Measurements from ENCODE around the gene CCDC142.

The CCDC142 gene

GRCh38 chr2:74496997-74497776 is 14.4 kb upstream of the CCDC142 start:
- no peak overlapping the region for H3K4me3 ChIP-seq (replicated peaks; ENCODE audit: low read depth, low read length)
- DNase-seq (ENCODE audit: low read depth) = no peak
- no peak for TF ChIP-seq CTCF (IDR thresholded peaks at IDR 0.05; ENCODE audit: low read length, missing control alignments)

- H3K4me3 ChIP-seq (replicated peaks; ENCODE audit: low read depth, low read length) = no peak overlapping the region
- no peak for TF ChIP-seq CTCF (IDR thresholded peaks at IDR 0.05; ENCODE audit: low read length, missing control alignments)
- DNase-seq (ENCODE audit: low read depth) = no peak
Measured at GRCh38 chr2:74495440-74495839, 12.6 kb upstream of the CCDC142 start.

- no peak for TF ChIP-seq CTCF (IDR thresholded peaks at IDR 0.05; ENCODE audit: low read length, missing control alignments)
- no peak overlapping the region for H3K4me3 ChIP-seq (replicated peaks; ENCODE audit: low read depth, low read length)
- DNase-seq (ENCODE audit: low read depth) = no peak
Measured at GRCh38 chr2:74493546-74493945, 10.7 kb upstream of the CCDC142 start.

GRCh38 chr2:74491648-74492544 is 9.1 kb upstream of the CCDC142 start:
- no peak overlapping the region for H3K4me3 ChIP-seq (replicated peaks; ENCODE audit: low read depth, low read length)
- DNase-seq (ENCODE audit: low read depth) = no peak
- no peak for TF ChIP-seq CTCF (IDR thresholded peaks at IDR 0.05; ENCODE audit: low read length, missing control alignments)

GRCh38 chr2:74489906-74490305 is 7.1 kb upstream of the CCDC142 start:
- TF ChIP-seq CTCF (IDR thresholded peaks at IDR 0.05; ENCODE audit: low read length, missing control alignments) = no peak
- no peak overlapping the region for H3K4me3 ChIP-seq (replicated peaks; ENCODE audit: low read depth, low read length)
- no peak for DNase-seq (ENCODE audit: low read depth)

GRCh38 chr2:74488643-74489481 is 6.1 kb upstream of the CCDC142 start:
- TF ChIP-seq CTCF (IDR thresholded peaks at IDR 0.05; ENCODE audit: low read length, missing control alignments) = no peak
- DNase-seq (ENCODE audit: low read depth) = no peak
- H3K4me3 ChIP-seq (replicated peaks; ENCODE audit: low read depth, low read length) = no peak overlapping the region
